VCaP (cell line): Measurements from ENCODE around the gene GPR84.
"Not testable (repeated sequence)": the region's sequence is repeated elsewhere in the genome, so short reads cannot be mapped to it uniquely, and the experiment has no call there.

Experiments
- H3K27ac ChIP-seq: fragments of 450-650 bp; 2 replicates; pipeline ENCODE4 v1.5.1; 2017
- CTCF ChIP-seq: fragments of 450-650 bp; conservative IDR thresholded peaks from 2 replicates; pipeline ENCODE4 v1.5.1; 2017; ENCODE audit warnings: mild to moderate bottlenecking, moderate library complexity

The GPR84 gene

GRCh38 chr12:54357506-54358190 is 6.6 kb downstream of the GPR84 start:
- no peak for TF ChIP-seq CTCF
- peak overlapping the region; percentile 96 for H3K27ac ChIP-seq

DNA sequence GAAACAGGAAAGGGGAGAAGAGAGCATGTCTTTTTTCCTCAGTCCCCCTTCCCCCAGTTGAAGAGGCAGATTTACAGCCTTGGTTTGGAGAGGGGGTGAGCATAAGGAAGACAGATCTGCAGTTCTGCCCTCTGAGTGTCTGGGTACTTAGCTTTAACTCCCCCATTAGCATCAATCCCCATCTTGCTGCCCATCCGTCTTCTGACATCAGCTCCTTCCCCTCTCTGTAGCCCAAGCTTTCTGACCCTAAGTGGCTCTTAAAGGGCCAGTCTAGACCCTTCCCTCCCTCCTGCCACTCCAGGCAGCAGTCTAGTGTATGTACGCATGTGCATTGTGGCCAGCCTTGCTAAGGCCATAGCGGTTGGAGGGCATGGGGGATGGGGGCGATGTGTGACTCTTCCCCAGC is 7.3 kb downstream of the GPR84 start:
- TF ChIP-seq CTCF = no peak
- H3K27ac ChIP-seq = no peak overlapping the region; the same call in 1 of the 2 replicates

- peak overlapping the region; percentile 14; the same call in 1 of the 2 replicates for H3K27ac ChIP-seq
- no peak for TF ChIP-seq CTCF
Observed at GRCh38 chr12:54356228-54356627, 8.1 kb downstream of the GPR84 start.

GRCh38 chr12:54355104-54355815 is 9.0 kb downstream of the GPR84 start:
- no peak overlapping the region; the same call in 1 of the 2 replicates for H3K27ac ChIP-seq
- no peak for TF ChIP-seq CTCF

GRCh38 chr12:54354271-54354670 is 10.0 kb downstream of the GPR84 start:
- H3K27ac ChIP-seq = not testable (repeated sequence)

GRCh38 chr12:54352891-54353874 is 11.1 kb downstream of the GPR84 start:
- TF ChIP-seq CTCF = no peak
- H3K27ac ChIP-seq = no peak overlapping the region

DNA sequence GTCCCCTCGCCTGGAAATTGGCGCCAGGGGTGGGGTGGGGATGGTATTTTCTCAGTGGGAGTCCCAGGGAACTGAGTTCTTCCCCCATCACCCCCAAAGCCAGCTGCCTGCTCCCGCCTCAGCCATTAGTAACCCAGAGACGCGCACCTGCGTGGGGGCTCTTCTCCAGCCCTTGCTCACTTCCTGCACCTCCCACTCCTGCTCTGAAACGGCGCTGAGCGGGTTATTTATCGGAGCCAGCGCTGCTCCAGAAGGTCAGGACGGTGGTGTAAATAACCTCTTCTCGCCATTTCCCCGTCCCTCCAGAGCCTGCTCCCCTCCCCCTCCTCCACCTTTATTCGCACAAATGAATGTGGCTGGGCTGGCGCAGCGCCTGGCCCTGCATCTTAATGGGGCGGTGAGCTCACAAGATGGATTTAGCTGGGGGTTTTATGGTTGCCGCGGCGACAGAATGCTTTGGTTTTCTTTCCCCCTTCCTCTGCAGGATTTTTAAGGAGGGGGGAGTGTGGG is 12.2 kb downstream of the GPR84 start:
- no peak for TF ChIP-seq CTCF
- H3K27ac ChIP-seq = no peak overlapping the region
